Activated CD4-positive, alpha-beta T cell treated with anti-CD3 and anti-CD28 coated beads, Interleukin-2, Interleukin-4, amounts not matched to agents 100 ng/mL and 50 ng/mL, durations not matched to agents 16 hours and 8 hours (primary cell): ENCODE measurements around the gene FAM228B.
"Not testable (repeated sequence)": the region's sequence is repeated elsewhere in the genome, so short reads cannot be mapped to it uniquely, and the experiment has no call there.

Source experiments
- DNase-seq: peaks from one replicate; pipeline ENCODE4 v3.0.0-alpha.2; 2020; ENCODE audit warnings: low spot score

The FAM228B gene

DNA sequence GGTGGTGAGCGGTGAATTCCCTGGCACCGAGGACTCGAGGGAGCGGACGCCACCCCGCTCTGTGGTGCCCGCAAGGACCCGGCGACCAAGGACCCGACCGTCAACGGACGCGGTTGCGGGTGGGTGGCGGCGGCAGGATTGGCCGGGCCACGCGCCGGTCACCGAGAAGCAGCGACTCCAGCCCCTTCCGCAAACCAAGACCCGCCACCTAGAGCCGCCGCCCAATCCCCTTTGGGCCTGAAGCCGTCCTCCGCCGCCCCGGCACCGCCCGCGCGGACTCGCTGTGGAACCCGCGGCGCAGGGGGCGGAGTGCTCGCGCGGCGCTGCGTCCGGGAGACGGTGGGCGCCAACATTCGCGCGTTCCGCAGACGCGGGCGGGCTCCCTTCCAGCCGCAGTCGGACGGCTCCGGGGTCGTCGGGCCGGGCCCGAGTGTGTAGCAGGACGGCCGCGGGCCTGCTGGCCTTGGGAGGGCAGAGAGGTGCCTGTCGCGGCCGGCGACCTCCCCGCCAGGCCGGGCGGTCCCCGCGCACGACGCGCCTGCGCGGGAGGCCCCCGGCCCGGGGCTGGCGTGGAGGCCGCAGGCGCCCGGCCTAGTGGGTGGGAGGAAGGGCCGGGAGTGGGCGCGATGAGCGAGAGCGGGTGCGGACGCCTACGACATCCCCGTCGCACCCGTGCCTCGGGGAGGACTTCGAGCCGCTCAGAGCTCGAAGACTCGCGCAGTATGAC, at the start of gene FAM228B, which contains the start of gene PFN4:
TSS of gene FAM228B (plus strand) at position 275 of the 727 bp plus-strand sequence. CDS start 893 bp downstream, outside the sequence.
TSS of gene PFN4 (minus strand) at position 140 of the 727 bp plus-strand sequence. CDS start 799 bp downstream, outside the sequence.
- peak; percentile 77 for DNase-seq

DNA sequence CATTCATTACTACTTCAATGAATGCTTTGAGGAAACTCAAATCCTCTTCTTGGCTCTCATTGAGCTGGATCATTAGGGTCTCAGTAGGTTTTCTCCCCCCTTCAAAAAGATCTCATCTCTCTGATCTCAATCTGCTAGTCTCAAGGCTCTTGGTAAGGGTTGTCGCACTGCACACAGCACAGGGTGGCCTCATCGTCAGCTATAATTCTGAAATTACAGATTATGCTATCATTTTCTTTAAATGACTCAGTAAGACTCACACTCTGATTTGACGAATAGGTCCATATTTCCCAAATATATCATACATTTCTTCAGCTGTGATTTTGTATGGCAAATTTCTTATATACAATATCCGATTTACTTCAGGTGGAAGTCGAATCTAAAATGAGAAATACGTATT, 49.5 kb upstream of the FAM228B start:
- peak; percentile 38 for DNase-seq

DNA sequence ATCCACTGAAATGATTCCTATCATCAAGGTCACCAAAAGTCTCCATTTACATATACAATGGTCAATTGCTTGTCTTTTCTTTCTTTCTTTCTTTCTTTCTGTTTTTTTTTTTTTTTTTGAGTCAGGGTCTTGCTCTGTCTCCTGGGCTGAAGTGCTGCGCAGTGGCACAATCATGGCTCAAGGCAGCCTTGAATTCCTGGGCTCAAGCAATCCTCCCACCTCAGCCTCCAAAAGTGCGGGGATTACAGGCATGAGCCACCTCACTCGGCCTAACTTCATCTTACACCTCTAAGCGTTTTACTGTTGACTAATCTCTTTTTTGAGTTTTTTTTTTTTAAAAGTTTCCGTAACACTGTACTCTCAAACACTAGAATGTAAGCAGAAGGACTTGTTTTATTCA, 48.0 kb upstream of the FAM228B start:
- no peak for DNase-seq

DNA sequence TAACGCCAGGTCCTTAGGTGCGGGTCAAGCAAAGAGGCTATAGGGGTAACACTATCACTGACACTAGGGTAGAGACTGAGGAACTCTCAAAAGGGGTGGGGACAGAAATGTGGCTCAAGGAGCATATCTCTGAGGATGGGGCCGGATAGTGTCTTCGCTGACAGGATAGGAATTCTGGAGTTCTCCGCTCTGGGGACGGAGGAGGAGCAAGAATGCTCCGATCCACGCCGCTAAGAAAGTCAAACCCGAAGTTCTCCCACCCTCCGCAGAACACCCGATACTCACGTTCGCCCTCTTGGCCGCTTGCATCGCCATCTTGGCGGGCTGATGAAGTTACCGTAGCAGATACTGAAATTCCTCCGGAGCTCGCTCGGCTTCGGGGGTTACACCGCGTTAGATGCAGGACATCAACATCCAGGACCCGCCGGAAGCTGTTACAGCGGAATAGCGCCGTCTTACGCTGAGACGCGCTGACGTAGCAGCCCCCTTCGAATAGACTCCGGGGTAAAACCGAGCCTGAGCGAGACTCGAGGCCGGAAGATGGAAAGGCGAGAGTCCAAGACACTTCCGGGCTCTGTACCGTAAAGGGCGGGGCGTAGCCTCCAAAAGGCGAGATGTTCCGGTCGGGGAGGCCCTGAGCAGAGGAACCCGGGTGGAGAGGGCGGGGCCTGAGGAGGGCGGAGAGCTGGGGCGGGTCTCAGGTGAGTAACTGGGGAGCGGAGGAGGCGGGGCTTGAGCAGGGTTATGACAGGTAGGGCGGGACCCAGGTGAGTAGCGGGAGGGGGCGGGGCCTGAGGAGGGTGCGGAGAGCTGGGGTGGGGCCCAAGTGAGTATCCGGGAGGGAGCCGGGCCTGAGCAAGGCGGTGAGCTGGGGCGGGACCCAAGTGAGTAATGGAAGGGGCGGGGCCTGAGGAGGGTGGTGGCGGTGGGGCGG, 47.1 kb upstream of the FAM228B start, which contains the start of gene SF3B6:
TSS of gene SF3B6 (minus strand) at position 412 of the 934 bp plus-strand sequence. CDS start at position 315, 97 bp downstream.
- DNase-seq: peak; percentile 99

DNA sequence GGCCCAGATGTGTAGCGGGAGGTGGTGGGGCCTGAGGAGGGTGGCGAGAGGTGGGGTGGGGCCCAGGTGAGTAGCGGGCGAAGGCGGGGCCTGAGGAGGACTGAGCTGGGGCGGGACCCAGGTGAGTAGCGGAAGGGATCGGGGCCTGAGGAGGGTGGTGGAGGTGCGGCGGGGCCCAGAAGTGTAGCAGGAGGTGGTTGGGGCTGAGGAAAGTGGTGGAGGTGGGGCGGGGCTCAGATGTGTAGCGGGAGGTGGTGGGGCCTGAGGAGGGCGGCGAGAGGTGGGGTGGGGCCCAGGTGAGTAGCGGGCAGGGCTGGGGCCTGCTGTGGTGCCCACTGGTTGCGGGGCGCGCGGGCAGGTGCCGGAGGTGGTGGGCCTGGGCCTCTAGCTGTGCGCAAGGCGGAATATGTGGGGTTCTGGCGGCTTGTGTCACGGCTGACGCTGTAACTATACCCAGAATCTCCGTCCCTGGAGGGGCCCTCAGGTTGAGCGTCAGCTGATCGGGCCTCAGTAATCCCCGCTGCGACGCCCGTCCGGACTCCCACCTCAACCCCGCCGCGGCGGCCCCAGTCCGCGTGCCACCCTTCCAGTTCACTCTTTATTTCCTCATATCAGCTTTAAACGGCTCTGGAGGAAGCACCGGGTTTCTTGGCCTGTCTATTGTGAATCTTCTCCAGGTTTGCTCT, 46.3 kb upstream of the FAM228B start:
- DNase-seq: no peak

DNA sequence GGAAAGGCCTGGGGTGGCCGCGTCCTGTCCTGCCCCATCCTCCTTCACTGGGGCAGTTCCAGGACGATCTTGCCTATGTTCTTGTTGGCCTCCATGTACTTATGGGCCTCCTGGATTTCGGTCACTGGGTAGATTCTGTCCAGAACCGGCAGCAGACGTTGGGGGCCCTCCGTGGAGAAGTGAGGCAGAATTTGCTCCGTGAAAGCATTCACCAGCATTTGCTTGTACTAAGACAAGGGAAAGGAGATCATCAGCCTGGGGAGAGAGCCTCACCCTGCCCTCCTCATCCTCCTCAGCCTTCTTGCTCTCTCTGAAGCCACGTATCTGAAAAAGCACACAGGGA, 45.8 kb upstream of the FAM228B start:
- no peak for DNase-seq

DNA sequence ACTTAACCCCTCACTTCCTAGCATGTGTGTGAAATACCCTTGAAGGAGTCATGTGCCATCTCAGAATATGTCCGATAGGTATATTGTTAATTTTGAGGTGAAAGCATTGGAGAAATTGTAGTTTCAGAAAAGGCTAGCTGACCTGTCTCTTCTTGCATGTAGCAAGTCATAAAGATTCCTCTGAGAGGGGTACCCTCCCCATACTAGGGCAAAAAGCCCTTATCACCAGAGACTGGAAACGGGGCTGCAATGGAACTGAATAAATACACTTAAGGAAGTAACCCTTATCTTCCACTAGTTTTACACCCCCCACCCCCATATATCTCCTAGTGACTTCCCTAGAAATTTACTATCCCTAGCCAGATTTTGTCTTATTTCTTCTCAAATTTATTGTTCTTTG, 45.4 kb upstream of the FAM228B start:
- no peak for DNase-seq

DNA sequence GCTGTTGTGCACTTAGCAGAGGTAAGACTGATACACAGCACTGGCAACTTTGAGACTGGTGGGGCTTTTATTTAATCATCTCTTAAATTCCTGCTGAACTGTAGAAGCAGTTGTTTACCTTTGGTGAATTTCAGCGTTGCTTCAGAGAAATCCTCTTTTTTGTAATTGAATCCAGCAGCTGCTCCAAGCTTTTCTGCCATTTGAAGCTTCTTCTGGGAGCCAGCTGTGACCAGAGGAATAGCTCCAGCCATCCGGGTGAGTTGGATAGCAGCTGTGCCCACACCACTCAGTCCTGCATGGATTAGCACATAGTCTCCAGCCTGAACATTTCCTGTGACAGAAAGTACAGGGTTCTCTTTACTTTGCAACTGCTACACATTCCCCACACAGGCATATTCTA, 42.6 kb upstream of the FAM228B start:
- no peak for DNase-seq

DNA sequence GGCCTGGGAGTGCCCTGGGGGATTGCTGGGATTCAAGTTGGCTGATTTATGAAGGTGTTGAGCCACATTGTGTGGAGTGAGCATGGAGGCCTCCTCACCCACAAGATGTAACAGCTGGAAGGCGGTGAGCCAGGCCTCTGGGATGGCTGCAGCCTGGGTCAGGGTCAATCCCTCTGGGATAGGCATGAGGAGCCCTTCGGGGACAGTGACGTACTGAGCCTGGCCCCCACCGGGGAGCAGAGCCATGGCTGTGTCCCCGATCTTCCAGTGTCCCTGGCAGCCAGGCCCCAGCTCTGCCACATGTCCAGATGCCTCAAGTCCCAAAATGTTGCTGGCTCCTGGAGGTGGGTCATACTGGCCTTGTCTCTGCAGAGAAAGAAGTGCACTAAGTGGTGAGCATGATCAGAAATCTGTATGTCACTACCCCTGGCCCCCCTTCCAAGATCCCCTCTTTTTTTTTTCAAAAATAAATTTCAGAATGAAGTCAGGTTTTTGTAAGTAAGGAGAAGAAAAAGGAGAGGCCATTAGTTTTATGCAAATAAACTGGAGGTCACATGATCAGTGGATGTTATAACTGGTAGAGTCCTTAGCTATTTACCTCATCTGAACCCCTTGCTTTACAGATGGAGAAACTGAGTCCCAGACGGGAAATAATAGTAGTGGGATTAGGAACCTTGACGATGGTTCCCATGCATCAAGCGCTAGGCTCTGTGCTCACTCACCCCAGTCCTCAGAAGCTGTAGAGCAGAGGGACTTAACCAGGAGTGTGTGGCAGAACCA, 40.3 kb upstream of the FAM228B start:
- DNase-seq: no peak

DNA sequence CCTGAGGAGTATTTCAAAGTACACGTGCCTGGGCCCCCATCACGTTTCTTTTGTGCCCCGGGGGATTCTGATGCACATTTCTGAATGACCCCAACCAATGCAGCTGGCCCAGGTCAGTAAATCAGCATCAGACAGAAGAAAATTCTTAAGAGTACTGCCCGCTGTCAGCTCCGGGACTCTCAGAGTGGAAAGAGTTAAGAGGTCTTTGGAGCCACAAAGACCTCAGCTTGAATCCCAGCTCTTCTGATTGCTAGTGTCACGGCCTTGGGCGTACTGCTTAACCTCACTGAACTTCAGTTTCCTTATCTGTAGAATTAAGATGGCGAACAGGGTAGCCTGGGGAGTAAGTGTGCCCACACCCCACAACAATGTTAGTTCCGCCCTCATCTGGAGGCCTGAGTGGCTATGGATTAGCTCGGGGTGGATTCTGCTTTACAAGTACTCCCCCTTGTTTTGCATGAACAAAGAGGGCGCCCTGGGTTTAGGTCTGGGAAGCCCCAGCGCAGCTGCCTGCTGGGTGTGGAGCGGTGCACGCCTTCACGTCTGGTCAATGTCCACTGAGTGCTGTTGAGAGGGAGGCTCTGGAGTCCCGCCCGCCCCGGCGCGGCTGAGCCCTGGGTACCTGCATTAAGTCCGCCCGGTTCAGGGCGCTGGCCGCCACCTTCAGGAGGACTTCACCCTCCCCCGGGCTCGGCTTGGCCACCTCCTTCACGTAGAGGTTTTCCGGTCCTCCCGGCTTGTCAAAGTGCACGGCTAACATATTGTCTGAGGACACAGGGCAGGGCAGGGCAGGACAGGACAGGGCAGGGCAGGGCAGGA, 39.5 kb upstream of the FAM228B start:
- peak; percentile 54 for DNase-seq

DNA sequence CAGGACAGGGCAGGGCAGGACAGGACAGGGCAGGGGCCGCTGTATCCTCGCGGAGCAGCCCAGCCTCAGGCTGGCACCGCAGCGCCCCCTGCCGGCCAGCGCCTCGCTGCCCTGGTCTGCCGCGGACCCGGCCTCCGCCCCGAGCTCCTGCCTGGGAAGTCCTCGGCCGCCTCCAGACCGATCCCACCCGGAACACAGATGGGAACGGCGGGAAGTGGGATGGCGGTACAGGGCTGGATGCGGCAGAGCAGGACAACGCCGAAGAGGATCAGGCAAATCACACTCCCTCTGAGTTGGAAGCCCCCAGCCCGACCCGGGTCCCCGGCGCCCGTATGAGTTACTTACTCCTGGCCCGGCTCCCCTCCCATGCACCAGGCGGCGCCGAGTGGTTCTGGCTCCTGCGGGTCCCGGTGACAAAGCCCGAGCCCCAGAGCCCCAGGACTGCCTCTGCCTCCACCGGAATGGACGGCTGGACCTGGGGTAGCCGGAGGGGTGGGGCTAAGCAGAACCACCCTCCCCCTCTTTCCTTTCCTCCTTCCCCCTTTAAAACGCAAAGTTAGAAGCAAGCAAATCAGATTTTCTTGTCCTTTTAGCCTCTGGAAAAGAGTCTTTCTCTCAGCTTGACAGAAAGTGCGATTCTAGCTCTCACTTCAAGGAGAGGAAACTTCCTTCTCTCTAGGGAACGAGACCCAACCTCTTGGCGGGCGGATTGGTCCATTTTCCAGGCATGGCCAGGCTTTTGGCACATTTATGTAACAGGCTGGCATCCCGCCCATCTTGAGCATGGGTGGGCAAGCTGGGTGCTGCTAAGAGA, 38.7 kb upstream of the FAM228B start, which contains the start of gene TP53I3:
TSS of gene TP53I3 (minus strand) at position 449 of the 814 bp plus-strand sequence. CDS start 508 bp downstream, outside the sequence.
- DNase-seq: peak; percentile 82

DNA sequence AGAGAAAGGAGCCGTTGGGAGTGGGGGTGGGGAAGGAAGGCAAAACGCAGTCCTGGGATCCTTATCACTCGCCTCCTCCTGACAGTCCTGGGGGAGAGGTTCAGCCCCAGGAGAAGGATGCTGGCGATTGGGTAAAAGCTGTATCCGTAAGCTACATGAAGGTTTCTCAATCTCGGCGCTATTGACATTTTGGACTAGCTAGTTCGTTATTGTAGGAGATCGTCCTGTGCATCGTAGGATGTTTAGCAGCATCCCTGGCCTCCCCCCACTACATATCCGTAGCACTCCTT, 38.1 kb upstream of the FAM228B start:
- no peak for DNase-seq

DNA sequence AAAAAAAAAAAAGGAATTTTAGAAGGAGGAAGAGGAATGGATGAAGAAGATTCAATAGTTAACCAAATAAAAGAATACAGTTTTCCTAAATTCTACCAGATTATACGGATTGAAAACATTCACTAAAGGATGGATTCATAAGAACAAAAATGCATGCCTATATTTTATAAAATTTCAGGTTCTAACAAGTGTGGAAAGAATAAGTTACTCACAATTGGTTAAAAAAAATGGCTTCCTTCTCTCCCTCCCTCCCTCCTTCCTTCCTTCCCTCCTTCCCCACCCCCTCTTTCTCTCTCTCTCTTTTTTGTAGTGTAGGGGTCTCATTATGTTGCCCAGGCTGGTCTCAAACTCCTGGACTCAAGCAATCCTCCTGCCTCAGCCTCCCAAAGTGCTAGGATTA, 37.0 kb upstream of the FAM228B start:
- DNase-seq: no peak

DNA sequence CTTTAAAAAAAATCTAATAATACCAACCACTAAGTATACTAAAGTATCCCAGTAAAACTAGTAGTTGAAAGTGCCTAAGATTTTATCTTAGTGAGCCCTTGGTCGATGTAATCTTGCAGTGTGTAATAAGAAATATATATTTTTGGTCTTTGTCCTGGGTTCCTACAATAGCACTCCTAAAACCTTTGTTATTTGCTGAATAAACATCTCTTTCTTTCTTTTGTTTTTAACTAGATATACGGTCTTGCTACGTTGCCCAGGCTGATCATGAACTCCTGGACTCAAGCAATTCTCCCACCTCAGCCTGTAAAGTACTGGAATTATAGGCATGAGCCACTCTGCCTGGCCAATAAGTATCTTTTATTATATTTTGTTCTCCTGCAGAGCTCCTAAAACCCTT, 36.2 kb upstream of the FAM228B start:
- no peak for DNase-seq

DNA sequence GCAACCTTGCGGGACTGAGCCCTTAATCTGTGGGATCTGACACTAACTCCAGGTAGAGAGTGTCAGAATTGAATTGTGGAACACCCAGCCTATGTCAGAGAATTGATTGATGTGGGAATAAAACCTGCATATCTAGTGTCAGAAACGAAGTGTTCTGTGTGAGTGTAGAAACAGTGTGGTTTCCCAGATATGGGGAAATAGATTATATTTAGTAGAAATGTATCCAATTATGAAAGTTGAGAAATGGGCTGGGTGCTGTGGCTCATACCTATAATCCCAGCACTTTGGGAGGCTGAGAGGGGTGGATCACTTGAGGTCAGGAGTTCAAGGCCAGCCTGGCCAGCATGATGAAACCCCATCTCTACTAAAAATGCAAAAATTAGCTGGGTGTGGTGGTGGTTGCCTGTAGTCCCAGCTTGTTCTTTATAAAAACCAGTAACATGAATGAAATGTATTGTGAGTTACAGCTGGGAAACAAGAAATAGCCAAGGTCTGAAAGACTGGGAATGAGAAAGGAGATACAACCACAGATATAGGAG, 34.4 kb upstream of the FAM228B start:
- DNase-seq: no peak

DNA sequence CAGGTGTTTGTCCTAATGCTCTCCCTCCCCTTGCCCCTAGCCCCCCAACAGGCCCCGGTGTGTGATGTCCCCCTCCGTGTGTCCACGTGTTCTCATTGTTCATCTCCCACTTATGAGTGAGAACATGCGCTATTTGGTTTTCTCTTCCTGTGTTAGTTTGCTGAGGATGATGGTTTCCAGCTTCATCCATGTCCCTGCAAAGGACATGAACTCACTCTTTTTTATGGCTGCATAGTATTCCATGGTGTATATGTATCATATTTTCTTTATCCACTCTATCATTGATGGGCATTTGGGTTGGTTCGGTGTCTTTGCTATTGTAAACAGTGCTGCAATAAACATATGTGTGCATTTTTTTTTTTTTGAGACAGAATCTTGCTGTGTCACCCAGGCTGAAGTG, 30.0 kb upstream of the FAM228B start:
- DNase-seq: not testable (repeated sequence)

DNA sequence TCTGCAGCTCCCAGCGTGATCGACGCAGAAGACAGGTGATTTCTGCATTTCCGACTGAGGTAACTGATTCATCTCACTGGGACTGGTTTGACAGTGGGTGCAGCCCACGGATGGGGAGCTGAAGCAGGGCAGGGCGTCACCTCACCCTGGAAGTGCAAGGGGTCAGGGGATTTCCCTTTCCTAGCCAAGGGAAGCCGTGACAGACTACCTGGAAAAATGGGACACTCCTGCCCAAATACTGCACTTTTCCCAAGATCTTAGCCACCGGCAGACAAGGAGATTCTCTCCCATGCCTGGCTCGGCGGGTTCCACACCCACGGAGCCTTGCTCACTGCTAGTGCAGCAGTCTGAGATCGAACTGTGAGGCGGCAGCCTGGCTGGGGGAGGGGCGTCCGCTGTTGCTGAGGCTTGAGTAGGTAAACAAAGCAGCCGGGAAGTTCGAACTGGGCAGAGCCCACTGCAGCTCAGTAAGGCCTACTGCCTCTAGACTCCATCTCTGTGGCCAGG, 28.0 kb upstream of the FAM228B start:
- not testable (repeated sequence) for DNase-seq

DNA sequence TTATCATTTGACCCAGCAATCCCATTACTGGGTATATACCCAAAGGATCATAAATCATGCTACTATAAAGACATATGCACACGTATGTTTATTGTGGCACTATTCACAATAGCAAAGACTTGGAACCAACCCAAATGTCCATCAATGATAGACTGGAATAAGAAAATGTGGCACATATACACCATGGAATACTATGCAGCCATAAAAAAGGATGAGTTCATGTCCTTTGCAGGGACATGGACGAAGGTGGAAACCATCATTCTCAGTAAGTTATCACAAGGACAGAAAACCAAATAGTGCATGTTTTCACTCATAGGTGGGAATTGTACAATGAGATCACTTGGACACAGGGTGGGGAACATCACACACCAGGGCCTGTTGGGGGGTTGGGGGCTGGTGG, 22.5 kb upstream of the FAM228B start:
- DNase-seq: not testable (repeated sequence)

DNA sequence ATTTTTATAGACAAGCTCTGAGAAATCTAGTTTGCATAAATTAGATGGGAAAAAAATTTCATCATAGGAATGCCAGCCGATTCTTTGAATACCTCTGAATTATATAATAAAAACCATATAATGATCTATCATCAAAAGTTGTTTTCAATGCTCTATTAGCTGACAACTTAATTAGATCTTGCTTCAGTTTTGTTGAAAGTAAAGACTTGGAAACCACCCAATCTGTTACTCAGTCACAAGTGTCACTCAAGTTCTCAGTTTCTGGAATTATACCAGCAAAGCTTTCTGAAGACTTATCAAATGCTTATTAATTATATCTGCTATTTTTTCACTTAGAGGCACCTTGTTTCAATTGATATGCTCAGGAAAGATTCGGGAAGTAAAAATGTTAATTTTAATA, 21.3 kb upstream of the FAM228B start:
- no peak for DNase-seq
